ENCODE data around the gene RPTOR. TPM values are rescaled to one million over a fixed set of nuclear protein-coding genes. Genes with fewer than 3 reads are reported as not detected.

The RPTOR gene
- total RNA-seq, 4 donors from 2014 or later, result 18.7 to 35.4 (median 21.0) TPM

DNA sequence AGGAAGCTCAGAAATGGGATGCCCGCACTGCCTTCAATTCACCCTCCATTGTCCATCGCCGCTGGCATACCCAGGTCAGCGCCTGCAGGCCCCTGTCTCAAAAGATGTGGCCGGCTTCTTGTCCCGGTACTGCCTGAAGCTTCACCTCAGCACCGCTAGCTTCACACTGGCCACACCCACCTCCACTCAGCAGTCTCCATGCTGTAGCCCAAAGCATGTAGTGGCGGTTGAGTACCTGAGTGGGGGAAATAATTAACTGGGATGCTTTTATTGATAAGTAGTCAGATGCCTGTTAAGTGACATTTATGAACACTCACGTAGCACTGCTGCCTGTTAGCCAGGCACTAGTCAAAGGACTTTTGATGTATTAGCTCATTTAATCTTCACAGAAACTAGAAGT is 143.2 kb downstream of the RPTOR start:
- TF ChIP-seq, protein P1, sequence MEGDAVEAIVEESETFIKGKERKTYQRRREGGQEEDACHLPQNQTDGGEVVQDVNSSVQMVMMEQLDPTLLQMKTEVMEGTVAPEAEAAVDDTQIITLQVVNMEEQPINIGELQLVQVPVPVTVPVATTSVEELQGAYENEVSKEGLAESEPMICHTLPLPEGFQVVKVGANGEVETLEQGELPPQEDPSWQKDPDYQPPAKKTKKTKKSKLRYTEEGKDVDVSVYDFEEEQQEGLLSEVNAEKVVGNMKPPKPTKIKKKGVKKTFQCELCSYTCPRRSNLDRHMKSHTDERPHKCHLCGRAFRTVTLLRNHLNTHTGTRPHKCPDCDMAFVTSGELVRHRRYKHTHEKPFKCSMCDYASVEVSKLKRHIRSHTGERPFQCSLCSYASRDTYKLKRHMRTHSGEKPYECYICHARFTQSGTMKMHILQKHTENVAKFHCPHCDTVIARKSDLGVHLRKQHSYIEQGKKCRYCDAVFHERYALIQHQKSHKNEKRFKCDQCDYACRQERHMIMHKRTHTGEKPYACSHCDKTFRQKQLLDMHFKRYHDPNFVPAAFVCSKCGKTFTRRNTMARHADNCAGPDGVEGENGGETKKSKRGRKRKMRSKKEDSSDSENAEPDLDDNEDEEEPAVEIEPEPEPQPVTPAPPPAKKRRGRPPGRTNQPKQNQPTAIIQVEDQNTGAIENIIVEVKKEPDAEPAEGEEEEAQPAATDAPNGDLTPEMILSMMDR (IDR thresholded peaks at IDR 0.05; ENCODE audit: low read depth), result no peak

DNA sequence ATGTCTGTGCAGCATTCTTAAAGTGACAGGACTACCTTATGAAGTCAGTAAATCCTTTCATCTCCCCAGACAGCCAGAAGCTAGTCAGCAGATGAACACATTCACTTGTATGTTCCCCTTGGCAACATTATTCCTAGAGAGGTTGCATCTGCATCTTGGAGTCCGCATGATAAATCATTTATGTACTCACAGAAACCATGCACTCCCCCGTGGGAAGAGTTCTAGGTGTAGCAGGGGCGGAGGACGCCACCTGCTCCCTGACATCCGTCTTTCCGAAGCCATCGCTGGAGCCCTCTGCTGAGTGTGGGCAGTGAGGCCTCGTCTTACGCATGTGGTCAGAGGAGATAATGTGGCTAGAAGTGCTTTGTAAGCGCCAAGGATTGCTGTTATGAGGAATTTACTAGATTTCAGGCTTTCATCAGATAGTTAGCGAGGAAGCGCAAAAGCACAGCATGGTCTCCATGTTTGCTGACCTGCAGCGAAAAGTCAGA is 144.5 kb downstream of the RPTOR start:
- TF ChIP-seq, protein P1 (IDR thresholded peaks at IDR 0.05; ENCODE audit: low read depth), result no peak

DNA sequence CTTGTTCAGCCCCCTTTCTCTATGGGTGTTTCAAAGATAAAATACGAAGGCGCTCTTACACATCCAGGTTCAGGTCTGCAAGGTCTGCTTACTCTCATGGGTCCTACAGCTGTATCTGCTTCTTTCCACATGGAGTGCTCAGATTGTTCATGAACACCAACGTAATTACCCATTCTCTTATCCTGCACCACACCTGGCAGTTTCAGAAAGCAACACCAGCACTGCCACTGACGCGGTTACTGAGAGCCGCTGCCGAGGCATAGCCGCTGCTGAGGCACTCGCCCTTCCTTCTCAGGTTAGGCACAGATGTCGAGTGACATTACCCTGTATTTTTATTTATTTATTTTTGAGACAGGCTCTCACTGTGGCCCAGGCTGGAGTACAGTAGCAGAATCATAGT is 147.1 kb downstream of the RPTOR start:
- TF ChIP-seq, protein P1 (IDR thresholded peaks at IDR 0.05; ENCODE audit: low read depth), result no peak

DNA sequence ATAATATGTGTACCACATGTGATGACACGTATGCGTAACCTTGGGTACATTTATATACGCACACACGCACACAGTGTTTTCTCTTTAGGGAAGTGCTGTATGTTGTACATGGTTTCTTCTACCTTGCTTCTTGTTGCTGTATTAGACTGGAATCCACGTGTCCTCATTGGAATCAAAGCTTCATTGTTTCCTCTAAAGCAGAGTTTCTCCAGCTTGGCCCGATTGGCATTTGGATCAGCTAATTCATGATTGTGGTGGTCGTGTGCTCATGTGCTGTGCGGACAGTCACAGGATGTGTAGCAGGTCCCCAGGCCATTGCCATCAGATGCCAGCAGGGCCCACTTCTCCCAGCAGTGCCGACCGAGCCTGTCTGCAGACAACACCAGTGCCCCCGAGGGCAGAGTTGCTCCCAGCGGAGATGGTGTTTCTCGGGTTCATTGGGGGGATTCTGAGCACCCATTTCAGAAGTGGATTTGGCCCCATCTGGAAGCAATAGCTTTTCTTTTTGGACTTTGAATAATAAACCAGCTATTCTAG is 148.4 kb downstream of the RPTOR start:
- TF ChIP-seq, protein P1 (IDR thresholded peaks at IDR 0.05; ENCODE audit: low read depth), result no peak

DNA sequence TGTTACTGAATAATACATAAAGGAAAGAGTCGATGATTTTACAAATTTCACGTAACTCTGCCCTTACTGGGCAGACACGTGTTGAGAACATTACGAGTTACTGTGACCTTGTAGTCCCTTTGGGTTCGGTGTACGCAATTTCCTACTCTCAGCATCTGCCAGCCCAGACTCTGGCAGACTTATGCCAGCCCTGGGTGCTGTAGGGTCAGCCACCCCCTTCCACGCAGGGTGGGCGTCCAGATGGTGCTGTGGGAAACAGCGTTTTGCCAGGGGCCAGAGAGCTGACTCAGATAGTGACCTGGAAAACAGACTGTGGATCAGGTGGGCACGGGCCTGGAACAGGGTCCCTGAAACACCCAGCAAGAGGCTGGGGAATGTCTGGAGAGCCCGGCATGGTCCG is 148.9 kb downstream of the RPTOR start:
- TF ChIP-seq, protein P1 (IDR thresholded peaks at IDR 0.05; ENCODE audit: low read depth), result no peak

DNA sequence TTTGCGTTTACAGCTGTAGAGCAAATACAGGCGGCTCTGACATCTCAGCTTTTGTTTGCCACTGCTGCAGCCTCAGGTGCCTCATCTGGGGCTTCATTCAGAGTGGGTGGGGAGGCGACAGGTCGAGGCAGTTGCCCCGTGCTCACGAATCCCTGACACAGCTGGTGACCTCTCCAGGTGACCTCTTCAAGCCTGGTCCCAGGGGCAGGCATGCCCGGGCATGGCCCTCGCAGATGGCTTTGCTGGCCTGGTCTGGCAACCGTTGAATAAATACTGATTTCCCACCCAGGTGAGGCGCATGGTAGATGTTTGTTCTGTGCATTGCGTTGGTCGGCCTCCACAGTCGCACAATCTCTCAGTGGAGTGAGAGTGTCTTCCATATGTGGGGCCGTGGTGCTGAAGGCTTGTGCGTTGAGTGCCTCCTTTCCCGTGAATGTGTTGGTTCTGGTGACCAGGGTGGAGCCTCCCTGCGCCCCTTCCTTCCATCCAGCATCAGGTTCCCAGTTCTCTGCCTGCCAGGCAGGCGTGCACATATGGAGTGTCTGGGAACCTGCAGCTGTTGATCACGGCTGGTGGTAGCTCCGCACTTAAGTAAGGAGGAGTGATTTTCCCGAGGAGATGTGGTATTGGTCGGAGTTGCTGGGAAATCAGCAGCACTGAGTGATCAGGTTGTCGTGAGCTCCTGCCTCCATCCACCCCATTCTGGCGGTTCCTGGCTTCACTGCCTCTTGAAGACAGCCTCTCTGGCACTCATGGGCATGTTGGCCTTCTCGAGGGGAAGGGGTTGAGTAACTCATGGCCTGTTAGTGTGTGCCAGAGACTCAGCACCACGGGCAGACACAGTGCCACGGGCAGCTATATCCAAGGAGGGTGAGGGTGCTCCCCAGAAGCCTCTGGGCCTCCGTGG is 149.7 kb downstream of the RPTOR start:
- TF ChIP-seq, protein P1 (IDR thresholded peaks at IDR 0.05; ENCODE audit: low read depth), result no peak
